GM13976 (cell line): Measurements from ENCODE around the gene PLA2G2E.

Source experiments
- DNase-seq: peaks from one replicate; pipeline ENCODE4 v3.0.0; 2012; ENCODE audit warnings: low spot score
- CTCF ChIP-seq: IDR thresholded peaks from 2 replicates; pipeline ENCODE4 v1.5.1; 2012; ENCODE audit warnings: borderline replicate concordance, mild to moderate bottlenecking; ENCODE audit not compliant: insufficient read depth; ENCODE audit errors: extremely low read depth, missing control alignments, control extremely low read depth
- in situ Hi-C: fragments of 300-500 bp; cut with MboI; formaldehyde crosslinking; loops from one replicate; pipeline ENCODE4 v1.12.0; 2022; ENCODE audit warnings: low sequenced_read_pairs, mixed read lengths, inconsistent platforms; ENCODE audit not compliant: unreplicated experiment

PLA2G2E gene

DNA sequence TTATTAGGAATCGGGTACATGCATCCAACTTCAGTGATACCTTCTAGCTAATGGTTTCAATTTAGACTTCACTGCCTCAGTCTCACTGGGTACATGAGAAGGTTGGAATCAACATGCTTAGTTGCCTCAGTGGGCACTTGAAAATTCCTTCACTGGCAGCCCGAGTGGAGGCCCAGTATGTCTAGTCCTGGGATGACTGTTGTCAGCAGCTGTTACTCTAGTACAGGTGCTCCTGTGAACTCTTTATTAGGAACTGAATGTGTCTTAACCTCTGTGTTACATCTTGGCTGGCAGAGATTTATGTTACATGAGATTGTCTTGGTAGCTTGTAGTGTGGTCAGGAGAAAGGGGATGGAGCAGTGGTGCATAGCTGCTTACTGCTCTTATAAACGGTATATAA is 13.4 kb downstream of the PLA2G2E start:
- in situ Hi-C loops: loop anchor here (25.0 kb wide), 2 partner anchors 252 to 577 kb away; partner anchors contain the start of gene CAMK2N1
- TF ChIP-seq CTCF: no peak
- no peak for DNase-seq

DNA sequence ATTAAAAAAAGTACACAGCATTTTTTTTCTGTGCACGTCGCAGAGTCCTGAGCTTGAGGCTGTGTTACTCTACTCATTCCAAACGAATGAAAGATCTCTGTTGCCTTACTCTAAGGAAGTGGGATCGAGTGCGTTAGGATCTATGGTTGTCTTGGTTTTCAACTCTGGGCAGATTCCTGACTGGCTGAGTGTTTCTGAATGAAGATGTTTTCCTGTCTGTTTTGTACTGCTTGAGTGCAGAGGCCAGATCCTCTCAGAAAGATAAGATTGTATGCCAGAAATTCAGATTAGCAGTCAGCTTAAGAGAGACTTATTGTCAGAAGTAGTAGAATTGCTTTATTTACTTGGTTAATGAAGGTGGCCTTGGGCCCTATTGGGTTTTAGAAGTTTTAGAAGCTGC is 14.0 kb downstream of the PLA2G2E start:
- no peak for DNase-seq
- in situ Hi-C loops: loop anchor here (25.0 kb wide), 2 partner anchors 253 to 578 kb away; partner anchors contain the start of gene CAMK2N1
- no peak for TF ChIP-seq CTCF

- TF ChIP-seq CTCF: no peak
- no peak for DNase-seq
- in situ Hi-C loops: loop anchor here (25.0 kb wide), 2 partner anchors 255 to 580 kb away; partner anchors contain the start of gene CAMK2N1
Measured at GRCh38 chr1:19907456-19907855, 16.0 kb downstream of the PLA2G2E start.

DNA sequence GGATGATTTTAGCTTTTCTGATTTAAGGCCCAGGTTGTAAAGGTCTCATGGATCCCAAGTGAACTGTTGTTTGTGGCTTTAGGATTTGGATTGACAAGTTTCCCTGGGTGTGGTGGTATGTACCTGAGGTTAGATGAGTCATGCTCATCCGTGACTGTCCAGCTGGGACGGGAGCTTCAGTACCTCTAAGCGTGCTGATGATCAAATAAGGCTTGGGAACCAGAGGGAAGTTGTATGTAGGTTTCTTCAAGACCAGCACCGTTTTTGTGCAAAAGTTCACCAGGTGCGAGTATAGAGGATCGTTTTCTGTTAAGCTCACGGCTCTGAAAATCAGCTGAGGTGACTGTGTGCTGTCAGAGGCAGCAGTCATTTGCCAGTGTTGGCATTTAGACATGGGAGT is 19.8 kb downstream of the PLA2G2E start:
- no peak for TF ChIP-seq CTCF
- in situ Hi-C loops: loop anchor here (25.0 kb wide), 2 partner anchors 259 to 584 kb away; partner anchors contain the start of gene CAMK2N1
- DNase-seq: no peak

DNA sequence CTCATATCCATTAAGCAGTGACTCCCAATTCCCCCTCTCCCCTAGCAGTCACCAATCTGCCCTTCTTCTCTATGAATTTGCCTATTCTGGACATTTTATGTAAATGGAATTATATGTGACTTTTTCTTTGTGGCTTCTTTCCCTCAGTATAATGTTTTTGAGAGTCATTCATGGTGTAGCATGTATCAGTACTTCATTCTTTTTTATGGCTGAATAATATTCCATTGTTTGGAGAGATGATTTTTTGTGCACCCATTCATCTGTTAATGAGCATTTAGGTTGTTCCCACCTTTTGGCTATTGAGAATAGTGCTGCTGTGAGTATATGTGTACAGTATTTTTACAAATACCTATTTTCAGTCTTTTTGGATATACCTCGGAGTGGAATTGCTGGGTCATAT is 21.8 kb downstream of the PLA2G2E start:
- DNase-seq: no peak
- in situ Hi-C loops: loop anchor here (25.0 kb wide), 2 partner anchors 261 to 586 kb away; partner anchors contain the start of gene CAMK2N1
- no peak for TF ChIP-seq CTCF

- TF ChIP-seq CTCF: no peak
- no peak for DNase-seq
- in situ Hi-C loops: no loop called here
Measured at GRCh38 chr1:19894218-19894617, 29.2 kb downstream of the PLA2G2E start.
